Measurements from ENCODE around the gene STAC.

Gene STAC

DNA sequence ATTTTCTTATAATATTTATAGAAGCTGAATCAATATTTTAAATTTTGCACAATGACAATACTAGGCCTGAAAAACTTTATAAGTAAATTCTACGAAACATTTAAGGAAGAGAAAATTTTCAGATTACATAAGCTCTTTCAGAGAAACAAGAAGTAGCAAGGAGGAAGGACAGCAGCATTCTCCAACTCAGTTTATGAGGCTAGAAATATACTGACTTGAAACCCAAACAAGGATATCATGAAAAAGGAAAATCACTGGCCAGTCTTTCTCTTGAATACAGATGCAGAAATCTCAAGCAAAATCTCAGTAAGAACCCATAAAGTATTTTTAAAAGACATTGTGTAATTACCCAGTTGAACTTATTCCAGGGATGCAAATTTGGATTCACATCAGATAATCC lies 121.3 kb downstream of the STAC start:
- H3K9me3 ChIP-seq (replicated peaks; ENCODE audit: insufficient read depth, low read length), result no peaks in the 10 kb centered on the region
- no peaks in the 10 kb centered on the region for H3F3A ChIP-seq (ENCODE audit: insufficient read depth, low read length)
- no peaks in the 10 kb centered on the region for H3K36me3 ChIP-seq (replicated peaks; ENCODE audit: insufficient read depth, low read length)
- no peak for DNase-seq
- H3K4me2 ChIP-seq (ENCODE audit: low read depth, low read length), result no peak overlapping the region
- no peaks in the 10 kb centered on the region for H4K20me1 ChIP-seq (ENCODE audit: insufficient read depth, low read length)
- TF ChIP-seq, protein P1, sequence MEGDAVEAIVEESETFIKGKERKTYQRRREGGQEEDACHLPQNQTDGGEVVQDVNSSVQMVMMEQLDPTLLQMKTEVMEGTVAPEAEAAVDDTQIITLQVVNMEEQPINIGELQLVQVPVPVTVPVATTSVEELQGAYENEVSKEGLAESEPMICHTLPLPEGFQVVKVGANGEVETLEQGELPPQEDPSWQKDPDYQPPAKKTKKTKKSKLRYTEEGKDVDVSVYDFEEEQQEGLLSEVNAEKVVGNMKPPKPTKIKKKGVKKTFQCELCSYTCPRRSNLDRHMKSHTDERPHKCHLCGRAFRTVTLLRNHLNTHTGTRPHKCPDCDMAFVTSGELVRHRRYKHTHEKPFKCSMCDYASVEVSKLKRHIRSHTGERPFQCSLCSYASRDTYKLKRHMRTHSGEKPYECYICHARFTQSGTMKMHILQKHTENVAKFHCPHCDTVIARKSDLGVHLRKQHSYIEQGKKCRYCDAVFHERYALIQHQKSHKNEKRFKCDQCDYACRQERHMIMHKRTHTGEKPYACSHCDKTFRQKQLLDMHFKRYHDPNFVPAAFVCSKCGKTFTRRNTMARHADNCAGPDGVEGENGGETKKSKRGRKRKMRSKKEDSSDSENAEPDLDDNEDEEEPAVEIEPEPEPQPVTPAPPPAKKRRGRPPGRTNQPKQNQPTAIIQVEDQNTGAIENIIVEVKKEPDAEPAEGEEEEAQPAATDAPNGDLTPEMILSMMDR (IDR thresholded peaks at IDR 0.05; ENCODE audit: low read length), result no peak
- TF ChIP-seq EZH2phosphoT487 (IDR thresholded peaks at IDR 0.05; ENCODE audit: low read length) (no peak), EZH2 (optimal IDR thresholded peaks at IDR 0.05; ENCODE audit: low read depth, low read length) (no peak)
- H3K27me3 ChIP-seq (replicated peaks; ENCODE audit: insufficient read depth, low read length), result no peaks in the 10 kb centered on the region
- H2AFZ ChIP-seq (ENCODE audit: low read length), result no peak overlapping the region
- H3K27ac ChIP-seq (ENCODE audit: low read length), result no peak overlapping the region
- no peak overlapping the region for H3K9ac ChIP-seq (ENCODE audit: low read length)
- H3K9me2 ChIP-seq (replicated peaks; ENCODE audit: insufficient read depth, low read length), result no peaks in the 10 kb centered on the region
- H3K4me3 ChIP-seq (ENCODE audit: low read length), result no peak overlapping the region
- no peaks in the 10 kb centered on the region for H3K79me2 ChIP-seq (ENCODE audit: low read length)
- no peaks in the 10 kb centered on the region for H3K4me1 ChIP-seq (ENCODE audit: low read length)

DNA sequence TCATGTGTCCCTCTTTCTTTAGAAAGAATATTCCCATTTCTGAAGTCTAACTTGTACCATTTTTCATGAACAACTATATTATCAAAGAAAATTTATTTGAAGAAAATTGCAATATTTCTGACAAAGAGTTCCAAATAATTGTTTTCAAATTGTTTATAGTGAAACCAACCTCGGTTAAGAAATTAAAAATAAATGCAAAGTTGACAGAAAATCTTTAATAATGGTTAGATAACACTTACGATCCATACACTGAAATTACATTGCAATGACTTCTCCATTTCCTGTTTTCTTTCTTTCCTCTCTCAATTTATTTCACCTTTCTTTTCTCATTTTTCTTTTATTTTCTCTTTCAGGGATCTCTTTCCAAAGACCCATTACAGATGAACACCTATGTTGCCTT lies 125.1 kb downstream of the STAC start:
- H2AFZ ChIP-seq (ENCODE audit: low read length), result no peak overlapping the region
- no peak overlapping the region for H3K27ac ChIP-seq (ENCODE audit: low read length)
- H3K79me2 ChIP-seq (ENCODE audit: low read length), result no peaks in the 10 kb centered on the region
- H3F3A ChIP-seq (ENCODE audit: insufficient read depth, low read length), result no peaks in the 10 kb centered on the region
- no peaks in the 10 kb centered on the region for H3K4me1 ChIP-seq (ENCODE audit: low read length)
- no peak overlapping the region for H3K4me2 ChIP-seq (ENCODE audit: low read depth, low read length)
- H3K9me3 ChIP-seq (replicated peaks; ENCODE audit: insufficient read depth, low read length), result no peaks in the 10 kb centered on the region
- H3K36me3 ChIP-seq (replicated peaks; ENCODE audit: insufficient read depth, low read length), result no peaks in the 10 kb centered on the region
- H3K4me3 ChIP-seq (ENCODE audit: low read length), result no peak overlapping the region
- no peaks in the 10 kb centered on the region for H3K9me2 ChIP-seq (replicated peaks; ENCODE audit: insufficient read depth, low read length)
- TF ChIP-seq, protein P1 (IDR thresholded peaks at IDR 0.05; ENCODE audit: low read length), result no peak
- TF ChIP-seq EZH2 (optimal IDR thresholded peaks at IDR 0.05; ENCODE audit: low read depth, low read length) (no peak), EZH2phosphoT487 (IDR thresholded peaks at IDR 0.05; ENCODE audit: low read length) (no peak)
- no peak for DNase-seq
- no peaks in the 10 kb centered on the region for H4K20me1 ChIP-seq (ENCODE audit: insufficient read depth, low read length)
- no peaks in the 10 kb centered on the region for H3K27me3 ChIP-seq (replicated peaks; ENCODE audit: insufficient read depth, low read length)
- no peak overlapping the region for H3K9ac ChIP-seq (ENCODE audit: low read length)

DNA sequence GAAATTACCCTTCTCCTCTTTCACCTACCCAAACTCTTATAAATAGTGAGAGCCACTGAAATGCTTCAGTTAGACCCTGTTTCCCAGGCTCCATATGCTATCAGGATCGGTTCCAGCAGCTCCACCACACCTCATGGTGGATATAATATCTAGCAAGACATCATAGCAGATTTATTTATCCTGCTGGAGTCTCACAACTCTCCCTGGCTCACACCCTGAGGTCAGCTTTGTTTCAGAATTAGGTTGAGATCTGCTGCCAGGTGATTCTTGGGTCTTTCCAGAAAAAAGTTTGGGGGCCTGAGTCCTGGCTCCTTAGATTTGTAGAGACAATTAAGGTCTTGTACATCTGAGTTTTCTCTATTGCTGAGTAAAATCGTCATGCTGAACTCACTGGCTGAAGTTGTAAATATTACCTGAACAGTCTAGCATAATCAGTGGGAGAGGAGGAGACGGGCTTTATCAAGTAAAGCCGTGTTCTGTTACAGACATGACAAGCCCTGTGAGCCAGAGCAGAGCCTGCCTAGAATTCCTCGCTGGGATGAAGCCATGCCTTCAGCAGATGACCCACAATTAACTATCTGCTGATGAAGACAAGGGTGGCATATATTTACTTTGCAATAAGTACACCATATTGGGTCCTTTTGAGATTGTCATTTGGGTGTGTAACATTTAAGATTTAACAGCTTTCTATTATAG lies 131.6 kb downstream of the STAC start:
- no peak overlapping the region for H2AFZ ChIP-seq (ENCODE audit: low read length)
- H3K4me2 ChIP-seq (ENCODE audit: low read depth, low read length), result no peak overlapping the region
- no peaks in the 10 kb centered on the region for H3K79me2 ChIP-seq (ENCODE audit: low read length)
- no peaks in the 10 kb centered on the region for H4K20me1 ChIP-seq (ENCODE audit: insufficient read depth, low read length)
- H3K4me1 ChIP-seq (ENCODE audit: low read length), result no peaks in the 10 kb centered on the region
- no peaks in the 10 kb centered on the region for H3F3A ChIP-seq (ENCODE audit: insufficient read depth, low read length)
- no peak overlapping the region for H3K4me3 ChIP-seq (ENCODE audit: low read length)
- H3K9ac ChIP-seq (ENCODE audit: low read length), result no peak overlapping the region
- no peaks in the 10 kb centered on the region for H3K27me3 ChIP-seq (replicated peaks; ENCODE audit: insufficient read depth, low read length)
- H3K9me2 ChIP-seq (replicated peaks; ENCODE audit: insufficient read depth, low read length), result no peaks in the 10 kb centered on the region
- TF ChIP-seq, protein P1 (IDR thresholded peaks at IDR 0.05; ENCODE audit: low read length), result no peak
- TF ChIP-seq EZH2 (optimal IDR thresholded peaks at IDR 0.05; ENCODE audit: low read depth, low read length) (no peak), EZH2phosphoT487 (IDR thresholded peaks at IDR 0.05; ENCODE audit: low read length) (no peak)
- no peaks in the 10 kb centered on the region for H3K9me3 ChIP-seq (replicated peaks; ENCODE audit: insufficient read depth, low read length)
- no peak for DNase-seq
- H3K27ac ChIP-seq (ENCODE audit: low read length), result no peak overlapping the region
- H3K36me3 ChIP-seq (replicated peaks; ENCODE audit: insufficient read depth, low read length), result no peaks in the 10 kb centered on the region
